OCI-LY3 (cell line): ENCODE data around the gene EFCAB6.

ENCODE experiments used
- CTCF ChIP-seq: fragments of 200-600, 300-600 bp; sonication (generic); IDR thresholded peaks from 2 replicates; pipeline ENCODE4 v1.5.1; 2014; ENCODE audit warnings: antibody characterized with exemption, low read length, low read depth
- EZH2phosphoT487 ChIP-seq: fragments of 200-600 bp; shearing (Covaris generic); IDR thresholded peaks from 2 replicates; pipeline ENCODE4 v1.6.1; 2018; ENCODE audit warnings: antibody characterized with exemption, mixed run types, low read depth

GRCh38 chr22:43838571-43839307, 26.6 kb upstream of the EFCAB6 start:
- TF ChIP-seq CTCF (no peak), EZH2phosphoT487 (no peak)
